ENCODE results near the gene HOXC12.

- TF ChIP-seq TCF12 (IDR thresholded peaks at IDR 0.05) (no peak), CTCF (IDR thresholded peaks at IDR 0.05) (no peak), GABPA (IDR thresholded peaks at IDR 0.05; ENCODE audit: low read depth) (no peak), POLR2AphosphoS5 (IDR thresholded peaks at IDR 0.05; ENCODE audit: low read depth, low read length) (no peak), MXI1 (IDR thresholded peaks at IDR 0.05; ENCODE audit: low read depth, low read length) (no peak), RFX5 (IDR thresholded peaks at IDR 0.05; ENCODE audit: low read length) (no peak), MEF2A (IDR thresholded peaks at IDR 0.05; ENCODE audit: borderline replicate concordance, low read depth) (no peak), EP300 (IDR thresholded peaks at IDR 0.05; ENCODE audit: borderline replicate concordance in 1 of 2, low read depth in 1 of 2, low read length in 1 of 2) (no peak), MAX (IDR thresholded peaks at IDR 0.05; ENCODE audit: low read depth) (no peak), JUND (IDR thresholded peaks at IDR 0.05) (no peak), RAD21 (IDR thresholded peaks at IDR 0.05; ENCODE audit: low read length) (no peak)
These were observed 3.4 kb downstream of the HOXC12 start for GRCh38 chr12:53958128-53958527.
